HFFc6 (cell line): ENCODE data around the gene PKD1L1. TPM values are rescaled to one million over a fixed set of nuclear protein-coding genes. Genes with fewer than 3 reads are reported as not detected.

Experiments used
- DNase-seq: peaks from one replicate; pipeline ENCODE4 v3.0.0-alpha.2; 2018
- H3K27ac Mint-ChIP-seq: 2 replicates; pipeline ENCODE4 v1.8.0; 2020; ENCODE audit warnings: mild to moderate bottlenecking, mixed read lengths
- H3K27me3 Mint-ChIP-seq: 2 replicates; pipeline ENCODE4 v1.8.0; 2021; ENCODE audit warnings: mild to moderate bottlenecking, moderate library complexity, mixed read lengths; ENCODE audit not compliant: insufficient read depth
- H3K36me3 Mint-ChIP-seq: 2 replicates; pipeline ENCODE4 v1.8.0; 2021; ENCODE audit warnings: low read depth, mixed read lengths
- H3K4me1 Mint-ChIP-seq: 2 replicates; pipeline ENCODE4 v1.8.0; 2020; ENCODE audit warnings: low read depth, mixed read lengths
- H3K4me3 Mint-ChIP-seq: 2 replicates; pipeline ENCODE4 v1.8.0; 2020; ENCODE audit warnings: mild to moderate bottlenecking, moderate library complexity, mixed read lengths
- H3K9me3 Mint-ChIP-seq: 2 replicates; pipeline ENCODE4 v1.8.0; 2020; ENCODE audit warnings: mild to moderate bottlenecking, mixed read lengths
- CTCF ChIP-seq: fragments of 200-600 bp; sonication (generic); IDR thresholded peaks from 2 replicates; pipeline ENCODE4 v1.5.0; 2021; ENCODE audit warnings: antibody characterized with exemption, mild to moderate bottlenecking
- total RNA-seq, 6 experiments: library from RNA; stranded (reverse); fragmentation: NEBNext Ultra II Directional; extraction: Animal tissue kit (Norgen Biotek cat#: 25700); gene quantifications; 2 replicates in 1 of 6; 3 replicates in 5 of 6; pipeline ENCODE4 v1.2.3, GENCODE V29; 2021

PKD1L1 gene
- total RNA-seq, 6 experiments from 2014 or later = 0.03 to 0.14 TPM; not detected in 4

DNA sequence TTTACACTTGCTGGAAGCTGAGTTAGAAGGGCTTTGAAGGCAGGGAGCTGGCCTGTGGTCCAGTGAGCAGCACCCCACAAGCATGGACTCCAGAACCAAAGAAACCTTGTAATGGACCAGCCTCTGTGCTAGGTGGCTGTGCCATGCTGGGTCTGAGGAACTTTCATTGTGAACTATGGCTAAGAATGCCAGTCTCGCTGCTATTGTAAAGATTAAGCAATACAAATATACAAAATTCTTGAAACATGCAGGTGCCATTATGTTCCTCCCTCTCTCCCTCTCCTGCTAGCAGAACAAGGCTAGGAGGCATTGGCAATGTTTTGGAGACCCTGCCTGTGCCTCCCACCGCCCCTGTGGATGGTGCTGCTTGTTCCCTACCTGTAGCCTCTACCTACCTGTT is 105.0 kb downstream of the PKD1L1 start:
- peaks cover 31% of the 10 kb centered on the region for H3K4me1 Mint-ChIP-seq
- TF ChIP-seq CTCF = no peak

GRCh38 chr7:47839381-47839780 is 108.9 kb downstream of the PKD1L1 start:
- H3K27me3 Mint-ChIP-seq = peaks cover 17% of the 10 kb centered on the region
- H3K4me1 Mint-ChIP-seq = peaks cover 5% of the 10 kb centered on the region; the same call in 1 of the 2 replicates
- TF ChIP-seq CTCF = no peak
- H3K4me3 Mint-ChIP-seq = no peak overlapping the region
- H3K36me3 Mint-ChIP-seq = no peaks in the 10 kb centered on the region
- H3K27ac Mint-ChIP-seq = no peak overlapping the region
- DNase-seq = no peak
- H3K9me3 Mint-ChIP-seq = no peaks in the 10 kb centered on the region

More for the DNA sequence above, 105.0 kb downstream of the PKD1L1 start:
- Mint-ChIP-seq H3K9me3 (no peaks in the 10 kb centered on the region), H3K27me3 (peaks cover 8% of the 10 kb centered on the region; the same call in 1 of the 2 replicates), H3K36me3 (no peaks in the 10 kb centered on the region), H3K4me3 (no peak overlapping the region), H3K27ac (no peak overlapping the region)
- DNase-seq = no peak

DNA sequence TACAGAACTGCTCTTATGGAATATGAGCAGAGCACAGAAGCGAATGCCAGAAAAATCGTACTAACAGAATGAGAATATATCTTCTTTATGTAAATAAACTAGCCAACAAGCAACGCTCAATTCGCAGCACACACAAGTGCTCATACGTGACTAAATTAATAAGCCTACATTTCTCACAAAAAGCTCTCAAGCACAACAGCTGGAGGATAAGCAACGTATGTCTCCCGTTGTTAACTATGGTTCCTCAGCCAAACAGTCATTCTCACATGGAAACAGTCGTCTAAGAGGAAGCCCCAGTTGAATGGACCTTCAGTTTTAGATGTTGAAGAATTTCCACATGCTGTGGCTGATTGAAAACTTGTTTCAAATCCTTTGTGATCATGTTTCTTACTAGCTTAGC is 110.4 kb downstream of the PKD1L1 start:
- Mint-ChIP-seq H3K4me1 (no peaks in the 10 kb centered on the region), H3K27ac (no peak overlapping the region), H3K9me3 (no peaks in the 10 kb centered on the region), H3K27me3 (peaks cover 20% of the 10 kb centered on the region), H3K36me3 (no peaks in the 10 kb centered on the region), H3K4me3 (no peak overlapping the region)
- DNase-seq = no peak
- TF ChIP-seq CTCF = no peak

- DNase-seq = no peak
- peaks cover 20% of the 10 kb centered on the region for H3K27me3 Mint-ChIP-seq
- H3K36me3 Mint-ChIP-seq = no peaks in the 10 kb centered on the region
- no peaks in the 10 kb centered on the region for H3K4me1 Mint-ChIP-seq
- no peak overlapping the region for H3K4me3 Mint-ChIP-seq
- TF ChIP-seq CTCF = no peak
- no peak overlapping the region for H3K27ac Mint-ChIP-seq
- H3K9me3 Mint-ChIP-seq = no peaks in the 10 kb centered on the region
Observed at GRCh38 chr7:47836503-47837202, 111.6 kb downstream of the PKD1L1 start.

DNA sequence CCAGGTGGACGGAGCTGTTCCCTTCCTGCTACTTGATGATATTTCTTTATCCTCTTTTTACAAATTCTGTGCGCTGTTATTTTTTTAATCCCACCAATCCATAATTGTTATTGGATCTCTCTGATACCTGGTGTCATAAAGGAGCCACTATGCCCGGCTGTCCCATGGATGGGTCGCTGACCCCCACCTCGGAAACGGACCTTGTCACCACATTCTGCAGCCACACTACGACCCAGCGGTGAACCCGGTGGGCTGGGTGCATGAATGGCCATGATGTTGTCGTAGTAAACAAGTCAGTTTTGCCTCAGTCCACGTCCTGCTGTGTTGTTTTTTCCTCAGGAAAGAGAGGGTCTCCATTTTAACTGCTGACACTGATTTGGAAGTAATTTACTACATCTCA is 112.2 kb downstream of the PKD1L1 start:
- TF ChIP-seq CTCF = no peak
- Mint-ChIP-seq H3K36me3 (no peaks in the 10 kb centered on the region), H3K4me1 (no peaks in the 10 kb centered on the region), H3K27ac (no peak overlapping the region), H3K27me3 (peaks cover 20% of the 10 kb centered on the region), H3K9me3 (no peaks in the 10 kb centered on the region), H3K4me3 (no peak overlapping the region)
- DNase-seq = no peak
